GM21381 (cell line): ENCODE measurements around the gene REEP3.
"Not testable (repeated sequence)": the region's sequence is repeated elsewhere in the genome, so short reads cannot be mapped to it uniquely, and the experiment has no call there.

Experiments used
- ATAC-seq: cut with Tn5 transposase; IDR thresholded peaks from one replicate; pipeline ENCODE4 v1.9.1; 2021; ENCODE audit warnings: mild to moderate bottlenecking, moderate library complexity; ENCODE audit not compliant: unreplicated experiment

The REEP3 gene

GRCh38 chr10:63628526-63629362 is 107.5 kb downstream of the REEP3 start:
- peak; percentile 29 for ATAC-seq

- peak; percentile 50 for ATAC-seq
These were observed 108.3 kb downstream of the REEP3 start for GRCh38 chr10:63629363-63630084.

GRCh38 chr10:63630085-63630930 is 109.1 kb downstream of the REEP3 start:
- peak; percentile 67 for ATAC-seq

DNA sequence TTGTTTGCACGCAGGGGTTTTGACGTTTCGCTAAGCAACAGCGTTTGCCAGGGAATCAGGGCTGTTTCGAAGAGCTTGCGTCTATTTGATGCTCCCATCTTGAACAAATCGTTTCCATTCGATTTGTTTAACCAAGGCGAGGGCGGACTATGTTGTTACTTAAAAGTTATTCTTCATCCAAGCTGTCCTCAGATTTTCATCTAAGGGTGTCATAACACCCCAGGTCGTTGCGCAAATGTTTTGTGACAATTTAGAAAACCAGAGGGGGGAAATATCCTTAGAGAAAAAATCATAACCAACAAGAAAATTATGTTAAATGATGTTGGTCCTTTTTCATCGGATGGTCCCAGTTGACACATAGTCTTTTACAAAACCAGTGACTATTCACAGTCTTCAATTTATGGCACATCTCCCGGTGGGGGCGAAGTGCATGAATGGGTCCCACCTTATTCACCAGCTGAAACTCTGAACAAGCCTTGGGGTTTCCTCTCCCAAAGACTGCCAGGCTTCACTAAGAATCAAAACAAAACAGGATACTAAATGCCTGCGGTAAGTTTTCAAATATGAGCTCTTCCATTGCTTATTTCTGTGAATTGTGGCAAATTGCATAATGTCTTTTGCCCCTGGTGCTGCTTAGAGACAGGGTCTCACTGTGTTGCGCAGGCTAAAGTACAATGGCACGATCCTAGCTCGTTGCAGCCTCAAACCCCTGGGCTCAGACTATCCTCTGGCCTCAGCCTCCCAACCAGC is 109.9 kb downstream of the REEP3 start:
- ATAC-seq, result no peak

DNA sequence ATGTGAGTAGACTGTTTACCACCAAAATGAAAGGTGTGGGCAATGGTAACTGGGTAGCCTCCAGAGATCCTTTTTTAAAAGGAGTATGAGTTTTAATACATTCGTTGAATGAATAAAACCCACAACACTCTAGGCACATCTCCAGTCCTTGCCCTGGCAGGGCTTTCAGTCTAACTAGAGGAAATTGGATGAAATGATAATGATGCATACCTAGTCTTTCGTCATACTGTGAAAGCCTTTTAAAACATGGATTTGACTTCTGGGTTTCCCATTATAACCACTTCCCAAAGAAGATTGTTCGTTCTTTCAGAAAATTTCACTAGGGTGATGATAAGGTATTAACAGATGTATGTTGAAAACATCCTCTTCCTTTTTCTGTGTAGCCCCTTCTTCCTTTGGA is 110.8 kb downstream of the REEP3 start:
- no peak for ATAC-seq

GRCh38 chr10:63633677-63634487 is 112.7 kb downstream of the REEP3 start:
- no peak for ATAC-seq

GRCh38 chr10:63634488-63635065 is 113.4 kb downstream of the REEP3 start:
- ATAC-seq, result no peak

GRCh38 chr10:63636812-63637211 is 115.6 kb downstream of the REEP3 start:
- ATAC-seq, result no peak

- ATAC-seq, result no peak
These were observed 116.7 kb downstream of the REEP3 start for GRCh38 chr10:63637901-63638327.

DNA sequence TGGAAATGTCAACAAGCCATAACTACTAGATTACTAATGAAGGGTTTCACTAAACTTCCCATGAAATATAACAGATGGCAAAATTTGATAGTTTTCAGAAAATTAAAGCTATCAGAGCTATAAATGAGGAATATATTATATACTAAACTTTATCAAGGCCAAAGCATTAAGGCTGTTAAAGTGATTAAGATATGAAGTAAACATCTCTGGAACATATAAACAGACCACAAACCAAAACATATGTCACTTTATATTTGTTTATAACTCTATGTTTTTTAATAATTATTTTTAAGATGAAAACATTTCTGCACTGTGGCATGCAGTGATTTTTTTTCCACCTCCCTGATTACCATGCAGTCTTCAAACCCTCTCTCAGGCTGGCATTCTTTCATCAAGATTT is 120.2 kb downstream of the REEP3 start:
- no peak for ATAC-seq

DNA sequence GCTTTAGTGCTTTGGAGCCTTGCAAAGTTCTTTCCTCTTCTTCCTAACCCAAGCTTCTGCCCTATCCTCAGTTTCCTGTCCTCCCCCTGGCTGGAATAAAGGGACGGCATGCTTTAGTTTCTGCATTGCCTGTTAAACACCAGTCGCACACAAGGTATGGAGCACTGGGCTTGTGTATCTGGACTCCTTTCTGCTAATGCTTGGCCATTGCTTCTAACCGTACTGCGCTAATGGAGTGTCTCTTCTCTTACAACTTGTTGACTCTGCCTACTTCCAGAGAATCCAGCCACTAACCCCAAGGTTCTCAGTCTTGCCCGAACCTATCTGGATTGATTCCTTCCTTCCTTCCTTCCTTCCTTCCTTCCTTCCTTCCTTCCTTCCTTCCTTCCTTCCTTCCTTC is 120.6 kb downstream of the REEP3 start:
- ATAC-seq, result no peak

DNA sequence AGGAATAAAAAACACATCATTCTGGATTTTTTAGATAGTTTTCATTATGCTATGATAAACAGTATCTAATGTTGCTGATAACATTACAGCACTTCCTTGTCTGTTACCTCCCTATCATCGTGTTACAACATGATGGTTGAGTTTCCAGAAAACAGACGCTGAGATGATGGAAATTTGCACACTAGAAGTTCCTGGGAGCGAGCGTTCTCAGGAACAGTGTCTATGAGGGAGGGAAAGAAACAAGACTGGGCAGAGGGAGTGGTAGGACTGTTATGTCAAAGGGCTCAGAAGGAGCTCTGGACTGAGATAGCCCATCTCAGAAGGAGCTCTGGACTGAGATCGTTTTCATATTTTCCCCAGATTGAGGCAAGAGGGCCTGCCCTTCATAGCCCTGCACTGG is 121.6 kb downstream of the REEP3 start:
- no peak for ATAC-seq

- ATAC-seq, result no peak
These were observed 123.4 kb downstream of the REEP3 start for GRCh38 chr10:63644418-63645142.

DNA sequence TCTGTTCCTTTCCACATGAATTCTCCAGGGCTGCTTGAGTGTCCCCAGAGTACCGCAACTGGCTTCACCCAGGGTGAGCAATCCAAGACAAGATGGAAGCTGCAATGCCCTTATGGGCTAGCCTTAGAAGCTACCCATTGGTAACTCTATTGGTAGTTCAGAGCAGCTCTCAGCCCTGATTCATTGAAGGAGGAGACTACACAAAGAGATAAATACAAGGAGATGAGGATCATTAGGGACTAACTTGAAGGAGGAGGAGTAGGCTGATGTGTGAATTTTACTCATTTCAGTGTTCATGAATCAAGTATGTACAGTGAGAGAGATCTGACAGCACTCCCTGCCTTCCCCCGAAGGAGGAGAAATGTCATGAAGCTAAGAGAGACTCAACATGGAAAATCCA is 124.0 kb downstream of the REEP3 start:
- ATAC-seq, result no peak

DNA sequence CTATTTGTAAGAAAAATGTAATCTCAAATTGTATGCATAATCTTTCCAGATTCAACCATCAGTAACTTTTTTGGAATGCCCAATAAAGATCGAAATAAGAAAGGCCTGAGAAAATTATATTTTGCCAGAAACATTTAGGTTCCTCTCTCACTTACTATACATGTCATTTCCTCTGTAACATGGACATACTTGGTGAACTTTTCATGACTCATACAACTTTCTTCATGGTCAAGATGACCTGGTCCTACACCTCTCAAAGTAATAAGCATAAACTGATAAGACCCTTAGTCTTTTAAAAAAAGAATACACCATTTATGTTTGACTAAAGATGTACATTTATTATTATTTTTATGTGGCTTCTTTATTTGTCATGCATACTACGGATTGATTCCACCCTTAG is 125.3 kb downstream of the REEP3 start:
- ATAC-seq, result no peak

GRCh38 chr10:63651864-63652263 is 130.7 kb downstream of the REEP3 start:
- ATAC-seq, result no peak

DNA sequence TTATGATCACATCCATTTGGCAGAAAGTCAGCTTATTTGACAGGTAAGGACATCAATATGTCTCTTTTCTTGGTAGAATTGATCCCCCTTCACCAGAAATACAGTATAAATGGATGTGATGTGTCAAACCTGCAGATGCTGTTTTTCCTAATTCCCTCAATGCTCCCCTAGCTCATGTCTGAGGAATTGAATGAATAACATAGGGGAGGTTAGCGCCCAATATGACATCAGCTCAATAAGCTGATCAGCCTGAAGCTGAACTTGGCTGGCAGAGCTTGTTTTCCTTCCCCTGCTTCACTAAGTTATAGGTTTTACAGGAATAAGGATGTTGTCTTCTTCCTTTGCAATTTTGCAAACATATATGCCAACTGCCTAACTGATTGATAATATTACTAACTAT is 132.5 kb downstream of the REEP3 start:
- no peak for ATAC-seq

DNA sequence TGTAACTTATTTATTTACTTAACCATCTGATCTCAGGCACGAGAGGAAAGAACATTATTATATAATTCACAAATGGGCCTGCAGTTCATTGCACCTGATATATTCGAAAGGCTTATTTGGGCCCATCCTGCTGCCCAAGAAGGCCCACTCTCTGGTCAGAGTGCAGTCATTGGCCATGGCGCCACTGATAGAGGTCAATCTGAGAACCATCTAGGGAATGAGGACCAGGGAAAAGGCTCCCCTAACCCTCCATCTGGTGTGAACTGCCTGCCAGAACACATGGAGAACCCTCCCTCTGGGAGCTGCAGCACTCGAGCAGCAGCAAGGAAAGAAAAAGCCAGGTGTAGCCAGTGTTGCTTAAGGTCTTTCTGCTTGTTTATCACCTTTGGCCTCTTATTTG is 136.6 kb downstream of the REEP3 start:
- no peak for ATAC-seq

DNA sequence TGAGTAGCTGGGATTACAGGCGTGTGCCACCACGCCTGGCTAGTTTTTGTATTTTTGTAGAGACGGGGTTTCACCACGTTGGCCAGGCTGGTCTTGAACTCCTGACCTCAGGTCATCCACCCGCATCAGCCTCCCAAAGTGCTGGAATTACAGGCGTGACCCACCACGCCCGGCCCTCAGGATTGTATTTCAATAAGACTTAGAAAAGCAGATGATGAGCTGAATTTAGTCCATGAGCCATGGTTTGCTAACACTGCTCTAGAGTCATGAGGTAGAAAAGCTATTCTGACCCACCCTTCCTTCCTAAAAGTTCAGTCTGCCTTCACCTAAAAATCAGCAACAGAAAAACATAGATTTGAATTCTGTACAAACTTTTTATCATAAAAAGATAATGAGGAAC is 139.7 kb downstream of the REEP3 start:
- not testable (repeated sequence) for ATAC-seq
